DOHH2 (cell line): ENCODE results near the gene RRP7A.

Experiments
- H3F3A ChIP-seq: fragments of 200-600 bp; sonication (generic), shearing (Covaris generic); 2 replicates; pipeline ENCODE4 v1.6.0; 2016; ENCODE audit warnings: antibody characterized with exemption, mild to moderate bottlenecking; ENCODE audit not compliant: control insufficient read depth, insufficient read depth
- H3K27ac ChIP-seq: fragments of 200-600 bp; sonication (generic); 2 replicates; pipeline ENCODE4 v1.5.1; 2014; ENCODE audit warnings: low read depth, mild to moderate bottlenecking, low read length, moderate library complexity
- H3K27me3 ChIP-seq: fragments of 200-600 bp; sonication (generic); 2 replicates; pipeline ENCODE4 v1.6.1; 2014; ENCODE audit warnings: mild to moderate bottlenecking, low read length, mixed read lengths; ENCODE audit not compliant: control insufficient read depth
- H3K36me3 ChIP-seq: fragments of 200-600 bp; sonication (generic); 2 replicates; pipeline ENCODE4 v1.6.1; 2014; ENCODE audit warnings: mild to moderate bottlenecking, low read length, moderate library complexity, mixed read lengths; ENCODE audit not compliant: control insufficient read depth
- H3K4me1 ChIP-seq: fragments of 200-600 bp; sonication (generic); 2 replicates; pipeline ENCODE4 v1.6.1; 2014; ENCODE audit warnings: mild to moderate bottlenecking, low read length, mixed read lengths; ENCODE audit not compliant: control insufficient read depth
- H3K4me2 ChIP-seq: fragments of 200-600 bp; sonication (generic); 2 replicates; pipeline ENCODE4 v1.6.0; 2014; ENCODE audit warnings: mild to moderate bottlenecking, low read length, moderate library complexity
- H3K4me3 ChIP-seq: fragments of 200-600 bp; sonication (generic); 2 replicates; pipeline ENCODE4 v1.5.1; 2014; ENCODE audit warnings: mild to moderate bottlenecking, low read length, mixed read lengths
- H3K79me2 ChIP-seq: fragments of 200-600 bp; sonication (generic); 2 replicates; pipeline ENCODE4 v1.6.1; 2014; ENCODE audit warnings: mild to moderate bottlenecking, low read length, mixed read lengths; ENCODE audit not compliant: control insufficient read depth
- H3K9me2 ChIP-seq: fragments of 200-600 bp; sonication (generic); replicated peaks from 2 replicates; pipeline ENCODE4 v1.6.1; 2014; ENCODE audit warnings: mild to moderate bottlenecking, low read length, mixed read lengths; ENCODE audit not compliant: control insufficient read depth
- H3K9me3 ChIP-seq: fragments of 200-600 bp; sonication (generic); 2 replicates; pipeline ENCODE4 v1.6.1; 2014; ENCODE audit warnings: antibody characterized with exemption, low read length, mixed read lengths; ENCODE audit not compliant: control insufficient read depth, insufficient read depth
- H4K20me1 ChIP-seq: fragments of 200-600 bp; sonication (generic); 2 replicates; pipeline ENCODE4 v1.6.0; 2014; ENCODE audit warnings: low read depth, mild to moderate bottlenecking, antibody characterized with exemption, low read length, moderate library complexity; ENCODE audit not compliant: control insufficient read depth, insufficient read depth
- EZH2phosphoT487 ChIP-seq: fragments of 200-600 bp; sonication (generic); IDR thresholded peaks from 2 replicates; pipeline ENCODE4 v1.6.1; 2017; ENCODE audit warnings: borderline replicate concordance, mild to moderate bottlenecking, antibody characterized with exemption, low read length, moderate library complexity, mixed read lengths
- TF ChIP-seq, protein P1 (sequence below): fragments of 200-600 bp; sonication (generic); IDR thresholded peaks from one replicate; pipeline ENCODE4 v1.5.1; 2014; ENCODE audit warnings: antibody characterized with exemption, mild to moderate bottlenecking, low read depth, low read length; ENCODE audit not compliant: poor library complexity, severe bottlenecking

RRP7A gene

GRCh38 chr22:42492323-42492690, 27.3 kb downstream of the RRP7A start:
- no peak overlapping the region for H3K4me3 ChIP-seq
- H3K4me2 ChIP-seq, result no peak overlapping the region
- H3K4me1 ChIP-seq, result peaks cover 24% of the 10 kb centered on the region
- H3F3A ChIP-seq, result no peaks in the 10 kb centered on the region
- TF ChIP-seq, protein P1, sequence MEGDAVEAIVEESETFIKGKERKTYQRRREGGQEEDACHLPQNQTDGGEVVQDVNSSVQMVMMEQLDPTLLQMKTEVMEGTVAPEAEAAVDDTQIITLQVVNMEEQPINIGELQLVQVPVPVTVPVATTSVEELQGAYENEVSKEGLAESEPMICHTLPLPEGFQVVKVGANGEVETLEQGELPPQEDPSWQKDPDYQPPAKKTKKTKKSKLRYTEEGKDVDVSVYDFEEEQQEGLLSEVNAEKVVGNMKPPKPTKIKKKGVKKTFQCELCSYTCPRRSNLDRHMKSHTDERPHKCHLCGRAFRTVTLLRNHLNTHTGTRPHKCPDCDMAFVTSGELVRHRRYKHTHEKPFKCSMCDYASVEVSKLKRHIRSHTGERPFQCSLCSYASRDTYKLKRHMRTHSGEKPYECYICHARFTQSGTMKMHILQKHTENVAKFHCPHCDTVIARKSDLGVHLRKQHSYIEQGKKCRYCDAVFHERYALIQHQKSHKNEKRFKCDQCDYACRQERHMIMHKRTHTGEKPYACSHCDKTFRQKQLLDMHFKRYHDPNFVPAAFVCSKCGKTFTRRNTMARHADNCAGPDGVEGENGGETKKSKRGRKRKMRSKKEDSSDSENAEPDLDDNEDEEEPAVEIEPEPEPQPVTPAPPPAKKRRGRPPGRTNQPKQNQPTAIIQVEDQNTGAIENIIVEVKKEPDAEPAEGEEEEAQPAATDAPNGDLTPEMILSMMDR, result no peak
- no peak for TF ChIP-seq EZH2phosphoT487
- H3K79me2 ChIP-seq, result no peaks in the 10 kb centered on the region
- H4K20me1 ChIP-seq, result no peaks in the 10 kb centered on the region
- H3K27me3 ChIP-seq, result peaks cover 9% of the 10 kb centered on the region
- no peak overlapping the region for H3K27ac ChIP-seq
- no peaks in the 10 kb centered on the region for H3K9me2 ChIP-seq
- no peaks in the 10 kb centered on the region for H3K36me3 ChIP-seq
- H3K9me3 ChIP-seq, result no peaks in the 10 kb centered on the region

DNA sequence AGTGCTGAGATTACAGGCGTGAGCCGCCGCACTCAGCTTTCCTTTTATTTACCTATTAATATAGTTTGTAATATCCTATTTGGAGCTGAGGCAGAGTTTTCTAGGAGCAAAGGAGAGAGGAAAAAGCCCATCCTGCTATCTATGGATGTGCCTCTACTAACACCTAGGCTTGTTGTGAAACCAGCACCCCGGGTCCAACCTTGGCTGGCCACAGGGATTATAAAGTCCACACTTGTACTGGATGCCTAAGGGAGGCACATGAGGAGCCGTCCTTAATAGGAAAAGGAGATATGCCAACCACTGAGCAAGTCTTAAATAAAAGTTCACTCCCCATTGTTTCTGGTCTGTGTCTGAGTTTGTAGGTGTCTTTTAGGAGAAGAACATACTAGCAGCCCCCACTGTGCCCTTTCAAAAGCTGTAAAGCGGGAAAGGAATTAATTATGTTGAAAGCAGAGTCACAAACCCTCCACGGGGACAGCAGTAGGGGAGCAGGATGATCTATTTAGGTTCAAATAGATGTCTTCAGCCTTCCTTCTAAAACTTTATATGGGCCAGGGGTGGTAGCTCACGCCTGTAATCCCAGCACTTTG, 29.3 kb downstream of the RRP7A start:
- no peaks in the 10 kb centered on the region for H3K9me2 ChIP-seq
- no peak overlapping the region for H3K27ac ChIP-seq
- no peaks in the 10 kb centered on the region for H3K9me3 ChIP-seq
- peaks cover 9% of the 10 kb centered on the region for H3K27me3 ChIP-seq
- H3K4me2 ChIP-seq, result no peak overlapping the region
- H3K79me2 ChIP-seq, result no peaks in the 10 kb centered on the region
- H3F3A ChIP-seq, result no peaks in the 10 kb centered on the region
- peaks cover 12% of the 10 kb centered on the region for H3K4me1 ChIP-seq
- TF ChIP-seq, protein P1, result no peak
- TF ChIP-seq EZH2phosphoT487, result no peak
- no peaks in the 10 kb centered on the region for H4K20me1 ChIP-seq
- no peak overlapping the region for H3K4me3 ChIP-seq
- H3K36me3 ChIP-seq, result no peaks in the 10 kb centered on the region

DNA sequence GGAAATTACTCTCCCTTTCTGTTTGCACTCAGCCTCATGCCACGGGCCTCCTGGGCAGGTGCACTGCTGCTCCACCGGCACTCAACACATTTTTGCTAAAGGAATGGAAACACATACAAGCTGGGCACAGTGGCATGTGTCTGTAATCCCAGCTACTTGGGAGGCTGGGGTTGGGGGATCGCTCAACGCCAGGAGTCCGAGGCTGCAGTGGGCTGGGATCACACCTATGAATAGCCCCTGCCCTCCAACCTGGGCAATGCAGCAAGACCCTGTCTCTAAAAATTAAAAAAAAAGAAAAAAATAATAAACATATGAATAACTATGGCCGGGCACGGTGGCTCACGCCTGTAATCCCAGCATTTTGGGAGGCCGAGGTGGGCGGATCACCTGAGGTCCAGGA, 30.6 kb downstream of the RRP7A start:
- no peaks in the 10 kb centered on the region for H4K20me1 ChIP-seq
- no peaks in the 10 kb centered on the region for H3F3A ChIP-seq
- peaks cover 13% of the 10 kb centered on the region; the same call in 1 of the 2 replicates for H3K27me3 ChIP-seq
- no peak overlapping the region for H3K4me3 ChIP-seq
- no peaks in the 10 kb centered on the region for H3K36me3 ChIP-seq
- H3K9me3 ChIP-seq, result no peaks in the 10 kb centered on the region
- H3K79me2 ChIP-seq, result no peaks in the 10 kb centered on the region
- TF ChIP-seq, protein P1, result no peak
- TF ChIP-seq EZH2phosphoT487, result no peak
- 0 out of 2 replicates have a peak, but pooled peaks cover 3% of the 10 kb centered on the region for H3K4me1 ChIP-seq
- no peaks in the 10 kb centered on the region for H3K9me2 ChIP-seq
- H3K4me2 ChIP-seq, result no peak overlapping the region
- H3K27ac ChIP-seq, result no peak overlapping the region
